Glutamatergic neuron (in vitro differentiated cells): ENCODE results near the gene CTPS1. TPM values are rescaled to one million over a fixed set of nuclear protein-coding genes. Genes with fewer than 3 reads are reported as not detected.

Experiments
- DNase-seq: peaks from one replicate; pipeline ENCODE4 v3.0.0; 2022
- H3K27ac Mint-ChIP-seq: one replicate; pipeline ENCODE4 v1.8.0; 2020; ENCODE audit warnings: mild to moderate bottlenecking, mixed read lengths, inconsistent platforms; ENCODE audit not compliant: unreplicated experiment
- H3K27me3 Mint-ChIP-seq: one replicate; pipeline ENCODE4 v1.8.0; 2020; ENCODE audit warnings: mild to moderate bottlenecking, moderate library complexity, mixed read lengths, inconsistent platforms; ENCODE audit not compliant: unreplicated experiment
- H3K36me3 Mint-ChIP-seq: one replicate; pipeline ENCODE4 v1.8.0; 2020; ENCODE audit warnings: mild to moderate bottlenecking, mixed read lengths, inconsistent platforms; ENCODE audit not compliant: unreplicated experiment
- H3K4me1 Mint-ChIP-seq: one replicate; pipeline ENCODE4 v1.8.0; 2020; ENCODE audit warnings: mild to moderate bottlenecking, low read depth, mixed read lengths, inconsistent platforms; ENCODE audit not compliant: unreplicated experiment
- H3K4me3 Mint-ChIP-seq: one replicate; pipeline ENCODE4 v1.8.0; 2020; ENCODE audit warnings: mild to moderate bottlenecking, mixed read lengths, inconsistent platforms; ENCODE audit not compliant: unreplicated experiment
- H3K9me3 Mint-ChIP-seq: one replicate; pipeline ENCODE4 v1.8.0; 2020; ENCODE audit warnings: mild to moderate bottlenecking, moderate library complexity, mixed read lengths, inconsistent platforms; ENCODE audit not compliant: unreplicated experiment
- CTCF ChIP-seq: fragments of 200-600 bp; sonication (generic); IDR thresholded peaks from one replicate; pipeline ENCODE4 v1.5.0; 2021; ENCODE audit not compliant: partially characterized antibody, unreplicated experiment
- long read RNA-seq: library from polyadenylated mRNA; unstranded; transcript quantifications from one replicate; pipeline ENCODE4 v2.0.0, GENCODE V29; 2020; ENCODE audit not compliant: unreplicated experiment
- total RNA-seq: library from RNA; stranded (reverse); fragmentation: NEBNext Ultra II Directional; extraction: Animal tissue kit (Norgen Biotek cat#: 25700); gene quantifications from one replicate; pipeline ENCODE4 v1.2.1, GENCODE V29; 2021; ENCODE audit not compliant: unreplicated experiment

Gene CTPS1, protein sequence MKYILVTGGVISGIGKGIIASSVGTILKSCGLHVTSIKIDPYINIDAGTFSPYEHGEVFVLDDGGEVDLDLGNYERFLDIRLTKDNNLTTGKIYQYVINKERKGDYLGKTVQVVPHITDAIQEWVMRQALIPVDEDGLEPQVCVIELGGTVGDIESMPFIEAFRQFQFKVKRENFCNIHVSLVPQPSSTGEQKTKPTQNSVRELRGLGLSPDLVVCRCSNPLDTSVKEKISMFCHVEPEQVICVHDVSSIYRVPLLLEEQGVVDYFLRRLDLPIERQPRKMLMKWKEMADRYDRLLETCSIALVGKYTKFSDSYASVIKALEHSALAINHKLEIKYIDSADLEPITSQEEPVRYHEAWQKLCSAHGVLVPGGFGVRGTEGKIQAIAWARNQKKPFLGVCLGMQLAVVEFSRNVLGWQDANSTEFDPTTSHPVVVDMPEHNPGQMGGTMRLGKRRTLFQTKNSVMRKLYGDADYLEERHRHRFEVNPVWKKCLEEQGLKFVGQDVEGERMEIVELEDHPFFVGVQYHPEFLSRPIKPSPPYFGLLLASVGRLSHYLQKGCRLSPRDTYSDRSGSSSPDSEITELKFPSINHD
- total RNA-seq = 110 TPM
- long read RNA-seq, full-length matches to known transcripts = 54 of 74 reads
- long read RNA-seq, partial matches to known transcripts = 12 of 74 reads
- long read RNA-seq, other reads (novel, unspliced or antisense) = 8 of 74 reads

DNA sequence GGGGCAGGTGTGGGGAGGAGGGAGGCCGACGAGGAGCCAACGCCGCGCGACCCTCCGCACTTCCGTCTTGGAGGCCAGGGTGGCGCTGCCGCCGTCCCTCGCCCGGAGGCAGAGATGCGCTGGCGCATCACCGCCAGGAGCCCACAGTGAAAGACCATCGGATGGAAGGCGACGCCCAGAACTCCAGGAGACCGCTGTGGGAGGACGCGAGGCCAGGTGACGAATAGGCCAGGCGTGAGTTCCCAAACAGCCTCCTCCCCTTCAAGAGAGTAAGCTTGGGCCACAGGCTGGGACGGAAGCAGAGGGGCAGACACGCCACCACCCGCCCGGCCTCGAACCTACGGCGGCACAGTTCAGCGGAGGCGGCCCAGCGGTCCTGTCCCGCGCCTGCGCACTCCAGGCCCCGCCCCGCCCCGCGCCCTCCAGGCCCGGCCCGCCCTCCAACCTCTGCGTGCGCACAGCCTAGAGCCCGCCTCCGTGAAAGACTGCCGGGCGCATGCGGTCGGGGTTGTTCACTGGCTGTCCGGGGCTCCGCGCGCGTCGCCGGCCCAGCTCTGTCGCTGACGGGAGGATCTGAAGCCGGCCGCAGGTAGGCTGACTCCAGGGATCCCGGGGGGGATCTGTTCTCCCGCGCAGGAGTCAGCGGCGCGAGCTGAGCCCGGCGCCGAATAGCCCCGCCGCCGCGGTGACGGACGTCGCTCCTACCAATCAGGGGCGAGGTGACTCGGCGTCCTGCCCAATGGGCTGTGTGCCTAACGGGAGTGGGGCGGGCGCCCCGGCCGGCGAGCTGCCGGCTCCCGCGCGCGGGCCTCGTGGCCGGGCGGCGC, at the start of gene CTPS1:
Gene CTPS1, plus strand, starts transcription at position 456 of the 827 bp plus-strand sequence. CDS start 3,595 bp downstream, outside the sequence.
- peaks cover 5% of the 10 kb centered on the region for H3K36me3 Mint-ChIP-seq
- peak within 1 kb of the TSS; percentile 99 for H3K4me3 Mint-ChIP-seq
- TF ChIP-seq CTCF = no peak

GRCh38 chr1:40930174-40930964, 49.1 kb upstream of the CTPS1 start:
- Mint-ChIP-seq H3K27me3 (no peaks in the 10 kb centered on the region), H3K9me3 (no peaks in the 10 kb centered on the region), H3K4me1 (peaks cover 13% of the 10 kb centered on the region), H3K36me3 (no peaks in the 10 kb centered on the region), H3K4me3 (no peak overlapping the region), H3K27ac (no peak overlapping the region)
- no peak for DNase-seq
- TF ChIP-seq CTCF = no peak

More for the DNA sequence above, at the start of gene CTPS1:
- Mint-ChIP-seq H3K27ac (peak within 1 kb of the TSS; percentile 99), H3K27me3 (peaks cover 10% of the 10 kb centered on the region), H3K4me1 (peaks cover 22% of the 10 kb centered on the region), H3K9me3 (peaks cover 12% of the 10 kb centered on the region)
- DNase-seq = peak; percentile 96

DNA sequence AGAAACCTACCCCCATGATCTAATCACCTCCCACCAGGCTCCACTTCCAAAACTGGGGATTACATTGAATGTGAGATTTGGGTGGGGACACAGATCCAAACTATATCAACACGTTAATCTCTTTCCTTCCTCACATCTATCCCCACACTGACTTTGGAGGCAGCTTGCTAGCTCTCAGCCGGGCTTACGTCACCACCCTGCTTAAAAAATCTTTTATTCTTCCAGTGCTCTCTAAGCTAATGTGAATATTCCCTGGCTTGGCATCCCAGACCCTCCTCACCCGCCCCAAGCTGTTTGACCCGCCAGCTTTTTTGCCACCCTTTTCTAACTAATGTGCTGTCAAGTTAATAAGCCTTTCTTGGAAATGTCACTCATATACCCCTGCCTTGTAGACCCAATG, 47.9 kb upstream of the CTPS1 start:
- no peak for TF ChIP-seq CTCF
- peaks cover 1% of the 10 kb centered on the region for H3K36me3 Mint-ChIP-seq
- H3K9me3 Mint-ChIP-seq = no peaks in the 10 kb centered on the region
- H3K27ac Mint-ChIP-seq = no peak overlapping the region
- H3K4me3 Mint-ChIP-seq = no peak overlapping the region
- H3K4me1 Mint-ChIP-seq = peaks cover 10% of the 10 kb centered on the region
- DNase-seq = no peak
- no peaks in the 10 kb centered on the region for H3K27me3 Mint-ChIP-seq

- peaks cover 5% of the 10 kb centered on the region for H3K36me3 Mint-ChIP-seq
- no peaks in the 10 kb centered on the region for H3K9me3 Mint-ChIP-seq
- H3K27me3 Mint-ChIP-seq = no peaks in the 10 kb centered on the region
- peaks cover 10% of the 10 kb centered on the region for H3K4me1 Mint-ChIP-seq
- TF ChIP-seq CTCF = no peak
- H3K27ac Mint-ChIP-seq = no peak overlapping the region
- DNase-seq = no peak
- peak overlapping the region; percentile 4 for H3K4me3 Mint-ChIP-seq
Observed at GRCh38 chr1:40932006-40932405, 47.5 kb upstream of the CTPS1 start.
